ENCODE data around the gene CDH18.

- TF ChIP-seq POLR2A (IDR thresholded peaks at IDR 0.05): no peak
- TF ChIP-seq CTCF (IDR thresholded peaks at IDR 0.05): no peak
Observed at GRCh38 chr5:19960451-19960850, 27.5 kb downstream of the CDH18 start.

Data from uterus (tissue), 2 donors.